NCI-H1092 (cell line): ENCODE data around the gene APEH.

Source experiments
- DNase-seq: peaks from one replicate; lab custom pipeline; 2025; lab: John Stamatoyannopoulos, UW

Gene APEH

GRCh38 chr3:49727924-49728361, 53.8 kb downstream of the APEH start:
- DNase-seq = no peak

GRCh38 chr3:49729966-49730609, 55.9 kb downstream of the APEH start:
- DNase-seq = no peak

GRCh38 chr3:49732597-49732996, 58.4 kb downstream of the APEH start:
- DNase-seq = no peak

GRCh38 chr3:49733551-49733950, 59.4 kb downstream of the APEH start:
- DNase-seq = no peak
